HG03575 (cell line): Measurements from ENCODE around the gene AADACL4.
"Not testable (repeated sequence)": the region's sequence is repeated elsewhere in the genome, so short reads cannot be mapped to it uniquely, and the experiment has no call there.

Source experiments
- ATAC-seq: cut with Tn5 transposase; IDR thresholded peaks from one replicate; pipeline ENCODE4 v1.9.1; 2021; ENCODE audit not compliant: unreplicated experiment, insufficient number of reproducible peaks, low FRiP score; ENCODE audit errors: extremely low read depth

Gene AADACL4

GRCh38 chr1:12654004-12654567, 10.2 kb downstream of the AADACL4 start:
- no peak for ATAC-seq

GRCh38 chr1:12654657-12655056, 10.8 kb downstream of the AADACL4 start:
- ATAC-seq: no peak

- no peak for ATAC-seq
These were observed 12.7 kb downstream of the AADACL4 start for GRCh38 chr1:12656575-12656974.

GRCh38 chr1:12657060-12657884, 13.4 kb downstream of the AADACL4 start:
- ATAC-seq: no peak

- not testable (repeated sequence) for ATAC-seq
These were observed 14.1 kb downstream of the AADACL4 start for GRCh38 chr1:12657885-12658512.

GRCh38 chr1:12658531-12659453, 14.9 kb downstream of the AADACL4 start:
- no peak for ATAC-seq

- ATAC-seq: no peak
These were observed 17.8 kb downstream of the AADACL4 start for GRCh38 chr1:12661606-12662219.

- ATAC-seq: no peak
These were observed 18.7 kb downstream of the AADACL4 start for GRCh38 chr1:12662556-12662955.

- ATAC-seq: no peak
These were observed 21.6 kb downstream of the AADACL4 start for GRCh38 chr1:12665511-12665910.

GRCh38 chr1:12666141-12666735, 22.4 kb downstream of the AADACL4 start:
- ATAC-seq: no peak

- no peak for ATAC-seq
These were observed 25.7 kb downstream of the AADACL4 start for GRCh38 chr1:12669529-12670068.

GRCh38 chr1:12674358-12674757, 30.5 kb downstream of the AADACL4 start:
- no peak for ATAC-seq

GRCh38 chr1:12676122-12676521, 32.2 kb downstream of the AADACL4 start:
- ATAC-seq: not testable (repeated sequence)

- no peak for ATAC-seq
These were observed 33.7 kb downstream of the AADACL4 start for GRCh38 chr1:12677565-12677964.

- ATAC-seq: no peak
These were observed 34.5 kb downstream of the AADACL4 start for GRCh38 chr1:12678350-12678749.

GRCh38 chr1:12678820-12679219, 34.9 kb downstream of the AADACL4 start:
- ATAC-seq: no peak

- no peak for ATAC-seq
These were observed 46.3 kb downstream of the AADACL4 start for GRCh38 chr1:12690156-12690555.
